Naive B cell (primary cell): ENCODE measurements around the gene ROCK2. TPM values are rescaled to one million over a fixed set of nuclear protein-coding genes. Genes with fewer than 3 reads are reported as not detected.

Experiments
- ATAC-seq, 2 donors: fragments of 150-1000 bp; cut with Tn5 transposase; 2 replicates each; pipeline ENCODE4 v1.10.0; 2021; ENCODE audit warnings: low read depth in 2 of 2, mild to moderate bottlenecking in 2 of 2, moderate library complexity in 2 of 2
- DNase-seq: peaks from one replicate; pipeline ENCODE4 v3.0.0; 2022
- H3K27ac Mint-ChIP-seq, 6 donors: one replicate each; pipeline ENCODE4 v1.8.0; 2020 to 2022; ENCODE audit warnings: mild to moderate bottlenecking in 6 of 6, mixed read lengths in 6 of 6, moderate library complexity in 5 of 6, inconsistent platforms in 2 of 6
- H3K27me3 Mint-ChIP-seq, 3 donors: one replicate each; pipeline ENCODE4 v1.8.0; 2021 to 2022; ENCODE audit warnings: mixed read lengths in 3 of 3, mild to moderate bottlenecking in 1 of 3
- H3K36me3 Mint-ChIP-seq, 2 donors: one replicate each; pipeline ENCODE4 v1.8.0; 2020 to 2022; ENCODE audit warnings: mixed read lengths in 2 of 2, inconsistent platforms in 1 of 2, mild to moderate bottlenecking in 1 of 2
- H3K4me1 Mint-ChIP-seq, 3 donors: one replicate each; pipeline ENCODE4 v1.8.0; 2020 to 2022; ENCODE audit warnings: mixed read lengths in 3 of 3, inconsistent platforms in 1 of 3, mild to moderate bottlenecking in 1 of 3, moderate library complexity in 1 of 3
- H3K4me3 Mint-ChIP-seq, 8 donors: one replicate each; pipeline ENCODE4 v1.8.0; 2020 to 2022; ENCODE audit warnings: mild to moderate bottlenecking in 8 of 8, mixed read lengths in 8 of 8, moderate library complexity in 8 of 8, inconsistent platforms in 2 of 8
- H3K9me3 Mint-ChIP-seq, 7 donors: one replicate each; pipeline ENCODE4 v1.8.0; 2020 to 2022; ENCODE audit warnings: mixed read lengths in 7 of 7, mild to moderate bottlenecking in 5 of 7, inconsistent platforms in 2 of 7, moderate library complexity in 1 of 7
- polyA plus RNA-seq, 6 donors: library from polyadenylated mRNA; unstranded; fragments of 300-500 nt; fragmentation: Illumina TruSeq; gene quantifications; one replicate each; pipeline ENCODE4 v1.2.3, GENCODE V29; 2021; ENCODE audit warnings: low read depth in 6 of 6

Gene ROCK2
- polyA plus RNA-seq, 6 donors from 2014 or later = 3.2 to 21.2 (median 10.0) TPM

GRCh38 chr2:11142987-11143386, 201.4 kb downstream of the ROCK2 start:
- Mint-ChIP-seq H3K4me1 (peaks cover 5 to 9% (median 9%) of the 10 kb centered on the region in 3 donors), H3K27ac (no peak overlapping the region), H3K4me3 (no peak overlapping the region), H3K27me3 (peaks cover 7 to 25% (median 23%) of the 10 kb centered on the region in 3 donors), H3K36me3 (no peaks in the 10 kb centered on the region), H3K9me3 (peaks cover 0 to 3% (median 0%) of the 10 kb centered on the region in 7 donors)
- no peak for ATAC-seq
- no peak for DNase-seq

GRCh38 chr2:11142330-11142729, 202.1 kb downstream of the ROCK2 start:
- Mint-ChIP-seq H3K27ac (no peak overlapping the region), H3K9me3 (peaks cover 0 to 3% (median 0%) of the 10 kb centered on the region in 7 donors)
- DNase-seq = no peak

GRCh38 chr2:11141319-11141718, 203.1 kb downstream of the ROCK2 start:
- no peak overlapping the region for H3K27ac Mint-ChIP-seq
- H3K9me3 Mint-ChIP-seq = peaks cover 0 to 3% (median 0%) of the 10 kb centered on the region in 7 donors
- ATAC-seq (no peak), DNase-seq (no peak)
- peaks cover 5 to 9% (median 9%) of the 10 kb centered on the region in 3 donors for H3K4me1 Mint-ChIP-seq
- H3K4me3 Mint-ChIP-seq = no peak overlapping the region
- H3K36me3 Mint-ChIP-seq = no peaks in the 10 kb centered on the region
- H3K27me3 Mint-ChIP-seq = peaks cover 14 to 33% (median 32%) of the 10 kb centered on the region in 3 donors

More at GRCh38 chr2:11142330-11142729, 202.1 kb downstream of the ROCK2 start:
- Mint-ChIP-seq H3K4me1 (peaks cover 5 to 9% (median 9%) of the 10 kb centered on the region in 3 donors), H3K27me3 (peaks cover 8 to 26% (median 23%) of the 10 kb centered on the region in 3 donors), H3K4me3 (peak overlapping the region in 1 of 8 donors; percentile 2), H3K36me3 (no peaks in the 10 kb centered on the region)
- ATAC-seq = no peak

- DNase-seq (no peak), ATAC-seq (no peak)
- Mint-ChIP-seq H3K27me3 (peaks cover 19 to 39% (median 37%) of the 10 kb centered on the region in 3 donors), H3K9me3 (peaks cover 0 to 3% (median 0%) of the 10 kb centered on the region in 7 donors), H3K4me3 (no peak overlapping the region), H3K4me1 (peaks cover 3 to 6% (median 6%) of the 10 kb centered on the region in 3 donors), H3K36me3 (no peaks in the 10 kb centered on the region), H3K27ac (no peak overlapping the region)
These were observed 203.9 kb downstream of the ROCK2 start for GRCh38 chr2:11140492-11140891.

GRCh38 chr2:11134349-11134748, 210.1 kb downstream of the ROCK2 start:
- Mint-ChIP-seq H3K27ac (peak overlapping the region in 1 of 6 donors; percentile 41), H3K4me3 (peak overlapping the region in 3 of 8 donors; percentile 12 to 59 (median 28))

GRCh38 chr2:11133936-11134320, 210.5 kb downstream of the ROCK2 start:
- H3K4me3 Mint-ChIP-seq = peak overlapping the region in 3 of 8 donors; percentile 44 to 64 (median 59)
- no peak for ATAC-seq
- peak overlapping the region in 2 of 6 donors; percentile 13 to 24 for H3K27ac Mint-ChIP-seq

More at GRCh38 chr2:11134349-11134748, 210.1 kb downstream of the ROCK2 start:
- DNase-seq (no peak), ATAC-seq (no peak)
- Mint-ChIP-seq H3K36me3 (no peaks in the 10 kb centered on the region), H3K4me1 (peaks cover 9 to 23% (median 14%) of the 10 kb centered on the region in 3 donors), H3K9me3 (peaks cover 0 to 2% (median 0%) of the 10 kb centered on the region in 7 donors), H3K27me3 (peaks cover 14 to 35% (median 21%) of the 10 kb centered on the region in 3 donors)

GRCh38 chr2:11133238-11133935, 211.0 kb downstream of the ROCK2 start:
- Mint-ChIP-seq H3K36me3 (no peaks in the 10 kb centered on the region), H3K27me3 (peaks cover 14 to 34% (median 21%) of the 10 kb centered on the region in 3 donors), H3K9me3 (peaks cover 0 to 2% (median 0%) of the 10 kb centered on the region in 7 donors), H3K27ac (peak overlapping the region in 3 of 6 donors; percentile 86 to 98 (median 97)), H3K4me3 (peak overlapping the region; percentile 85 to 98 (median 94)), H3K4me1 (peaks cover 9 to 27% (median 15%) of the 10 kb centered on the region in 3 donors)
- ATAC-seq (no peak), DNase-seq (no peak)

More at GRCh38 chr2:11133936-11134320, 210.5 kb downstream of the ROCK2 start:
- no peak for DNase-seq
- H3K36me3 Mint-ChIP-seq = no peaks in the 10 kb centered on the region
- peaks cover 14 to 35% (median 21%) of the 10 kb centered on the region in 3 donors for H3K27me3 Mint-ChIP-seq
- peaks cover 9 to 23% (median 15%) of the 10 kb centered on the region in 3 donors for H3K4me1 Mint-ChIP-seq
- H3K9me3 Mint-ChIP-seq = peaks cover 0 to 2% (median 0%) of the 10 kb centered on the region in 7 donors

GRCh38 chr2:11132036-11132671, 212.3 kb downstream of the ROCK2 start:
- Mint-ChIP-seq H3K4me3 (peak overlapping the region; percentile 85 to 98 (median 94)), H3K4me1 (peaks cover 9 to 30% (median 19%) of the 10 kb centered on the region in 3 donors), H3K27me3 (peaks cover 14 to 29% (median 17%) of the 10 kb centered on the region in 3 donors), H3K27ac (peak overlapping the region in 2 of 6 donors; percentile 86 to 97), H3K36me3 (no peaks in the 10 kb centered on the region), H3K9me3 (peaks cover 0 to 2% (median 0%) of the 10 kb centered on the region in 7 donors)
- DNase-seq (no peak), ATAC-seq (no peak)

- Mint-ChIP-seq H3K27ac (peak overlapping the region in 3 of 6 donors; percentile 30 to 42 (median 41)), H3K27me3 (peaks cover 6 to 22% (median 11%) of the 10 kb centered on the region in 3 donors), H3K4me1 (peaks cover 9 to 30% (median 19%) of the 10 kb centered on the region in 3 donors), H3K36me3 (no peaks in the 10 kb centered on the region), H3K9me3 (peaks cover 0 to 2% (median 0%) of the 10 kb centered on the region in 7 donors), H3K4me3 (peak overlapping the region in 6 of 8 donors; percentile 12 to 86 (median 67))
- ATAC-seq (no peak), DNase-seq (no peak)
These were observed 213.1 kb downstream of the ROCK2 start for GRCh38 chr2:11131166-11131920.

Other genes starting within 250 kb of the ROCK2 start
- gene SLC66A3, start 189.2 kb downstream of the ROCK2 start, polyA plus RNA-seq = 10 to 100 TPM; 40.3 to 85.1 (median 43.9) TPM
- gene E2F6, start 121.5 kb upstream of the ROCK2 start, polyA plus RNA-seq = 10 to 100 TPM in 1 of 6 donors, 1 to 10 TPM in 5; 1.9 to 11.0 (median 2.9) TPM
- gene GREB1, start 189.4 kb upstream of the ROCK2 start, polyA plus RNA-seq = not detected